Activated naive CD4-positive, alpha-beta T cell treated with anti-CD3 and anti-CD28 coated beads, Interleukin-2, amount 10 ng/mL, durations not matched to agents 7 days and 5 days (primary cell): Measurements from ENCODE around the gene CYB561A3.

Experiments used
- CTCF ChIA-PET: fragments of 350-600 bp; sonication (Branson Sonifier 250); formaldehyde crosslinking; loops from one replicate; lab custom pipeline; 2021; ENCODE audit warnings: antibody characterized with exemption; lab: Charles Lee
- DNase-seq: peaks from one replicate; pipeline ENCODE4 v3.0.0-alpha.2; 2020
- H3K27ac Mint-ChIP-seq: one replicate; pipeline ENCODE4 v1.8.0; 2021; ENCODE audit warnings: mild to moderate bottlenecking, moderate library complexity, mixed read lengths
- H3K27me3 Mint-ChIP-seq: one replicate; pipeline ENCODE4 v1.8.0; 2021; ENCODE audit warnings: mild to moderate bottlenecking, mixed read lengths
- H3K36me3 Mint-ChIP-seq: one replicate; pipeline ENCODE4 v1.8.0; 2021; ENCODE audit warnings: mixed read lengths
- H3K4me1 Mint-ChIP-seq: one replicate; pipeline ENCODE4 v1.8.0; 2021; ENCODE audit warnings: mixed read lengths
- H3K4me3 Mint-ChIP-seq: one replicate; pipeline ENCODE4 v1.8.0; 2021; ENCODE audit warnings: mild to moderate bottlenecking, moderate library complexity, mixed read lengths
- H3K9me3 Mint-ChIP-seq: one replicate; pipeline ENCODE4 v1.8.0; 2021; ENCODE audit warnings: mixed read lengths

Gene CYB561A3

DNA sequence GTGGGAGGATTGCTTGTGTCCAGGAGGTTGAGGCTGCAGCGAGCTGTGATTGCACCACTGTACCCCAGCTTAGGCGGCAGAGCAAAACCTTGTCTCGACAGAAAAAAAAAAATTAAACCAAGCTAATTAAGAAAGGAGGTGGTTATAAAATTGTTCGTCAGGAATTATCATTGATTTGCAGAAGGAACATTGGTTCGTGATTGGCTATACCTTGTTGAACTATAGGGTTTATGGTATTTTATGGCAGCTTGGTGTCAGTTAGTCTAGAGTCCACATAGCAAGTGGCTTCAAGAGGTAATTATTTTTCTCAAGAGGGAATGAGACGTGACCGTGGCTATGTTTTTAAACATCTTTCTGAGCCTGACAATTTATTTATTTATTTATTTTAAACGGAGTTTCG lies 19.2 kb upstream of the CYB561A3 start:
- H3K4me3 Mint-ChIP-seq = no peak overlapping the region
- no peak for DNase-seq
- H3K4me1 Mint-ChIP-seq = peaks cover 6% of the 10 kb centered on the region
- peaks cover 5% of the 10 kb centered on the region for H3K36me3 Mint-ChIP-seq
- no peak overlapping the region for H3K27ac Mint-ChIP-seq
- no peaks in the 10 kb centered on the region for H3K9me3 Mint-ChIP-seq
- no peaks in the 10 kb centered on the region for H3K27me3 Mint-ChIP-seq
- CTCF ChIA-PET = interaction anchor here (9.6 kb wide), 1 partner anchor 43 kb away, joined by 309 read pairs; the partner anchor contains the start of genes DDB1 and TKFC

DNA sequence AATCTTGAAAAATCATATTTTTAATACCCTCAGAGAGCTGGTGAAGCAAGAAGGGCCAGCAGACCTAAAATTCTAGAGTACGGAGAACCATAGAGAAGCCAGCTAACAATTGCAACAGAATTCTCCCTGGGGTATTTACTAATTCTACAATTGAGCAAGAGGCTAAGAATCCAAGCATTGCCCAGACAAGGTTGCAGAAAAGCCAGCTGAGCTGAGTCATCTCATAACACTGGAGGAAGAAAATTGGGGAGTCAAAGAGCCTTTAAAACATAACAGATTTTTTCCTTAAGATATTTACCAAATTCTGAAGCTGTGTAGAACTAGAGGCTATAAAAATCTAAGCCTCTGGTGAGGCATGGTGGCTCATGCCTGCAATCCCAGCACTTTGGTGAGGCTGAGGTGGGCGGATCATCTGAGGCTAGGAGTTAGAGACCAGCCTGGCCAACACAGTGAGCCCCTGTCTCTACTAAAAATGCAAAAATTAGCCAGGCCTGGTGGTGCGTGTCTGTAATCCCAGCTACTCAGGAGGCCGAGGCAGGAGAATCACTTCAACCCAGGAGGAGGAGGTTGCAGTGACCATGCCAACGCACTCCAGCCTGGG lies 17.1 kb upstream of the CYB561A3 start:
- Mint-ChIP-seq H3K9me3 (peaks cover 2% of the 10 kb centered on the region), H3K36me3 (peaks cover 12% of the 10 kb centered on the region), H3K27me3 (no peaks in the 10 kb centered on the region), H3K4me3 (no peak overlapping the region), H3K27ac (no peak overlapping the region), H3K4me1 (no peaks in the 10 kb centered on the region)
- CTCF ChIA-PET = no interaction called here
- no peak for DNase-seq

- CTCF ChIA-PET = no interaction called here
- no peak overlapping the region for H3K27ac Mint-ChIP-seq
- peaks cover 4% of the 10 kb centered on the region for H3K9me3 Mint-ChIP-seq
Observed at GRCh38 chr11:61377461-61378160, 15.9 kb upstream of the CYB561A3 start.

DNA sequence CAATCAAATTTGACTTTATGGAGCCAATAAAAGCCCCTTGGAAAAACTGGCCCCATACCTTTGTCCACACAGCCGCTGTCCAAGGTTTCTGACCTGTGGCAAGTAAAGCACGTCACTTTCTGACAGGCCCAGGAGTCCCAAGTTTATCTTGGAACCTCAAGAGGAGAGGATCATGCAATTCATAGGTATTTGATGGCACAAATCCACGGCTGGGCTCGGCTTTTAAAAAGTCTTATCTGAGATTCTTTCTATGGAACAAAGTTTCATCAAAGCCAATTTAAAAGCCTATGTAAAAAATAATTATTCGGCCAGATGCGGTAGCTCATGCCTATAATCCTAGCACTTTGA lies 14.1 kb upstream of the CYB561A3 start:
- no peaks in the 10 kb centered on the region for H3K4me1 Mint-ChIP-seq
- no peak overlapping the region for H3K4me3 Mint-ChIP-seq
- peaks cover 4% of the 10 kb centered on the region for H3K9me3 Mint-ChIP-seq
- DNase-seq = no peak
- H3K27ac Mint-ChIP-seq = no peak overlapping the region
- H3K36me3 Mint-ChIP-seq = peaks cover 24% of the 10 kb centered on the region
- CTCF ChIA-PET = interaction anchor here (2.4 kb wide), 1 partner anchor 9 kb away, joined by 17 read pairs; no protein-coding TSS in a partner anchor
- no peaks in the 10 kb centered on the region for H3K27me3 Mint-ChIP-seq

More at GRCh38 chr11:61377461-61378160, 15.9 kb upstream of the CYB561A3 start:
- DNase-seq = no peak
- H3K27me3 Mint-ChIP-seq = no peaks in the 10 kb centered on the region
- no peaks in the 10 kb centered on the region for H3K4me1 Mint-ChIP-seq
- H3K4me3 Mint-ChIP-seq = no peak overlapping the region
- H3K36me3 Mint-ChIP-seq = peaks cover 15% of the 10 kb centered on the region

DNA sequence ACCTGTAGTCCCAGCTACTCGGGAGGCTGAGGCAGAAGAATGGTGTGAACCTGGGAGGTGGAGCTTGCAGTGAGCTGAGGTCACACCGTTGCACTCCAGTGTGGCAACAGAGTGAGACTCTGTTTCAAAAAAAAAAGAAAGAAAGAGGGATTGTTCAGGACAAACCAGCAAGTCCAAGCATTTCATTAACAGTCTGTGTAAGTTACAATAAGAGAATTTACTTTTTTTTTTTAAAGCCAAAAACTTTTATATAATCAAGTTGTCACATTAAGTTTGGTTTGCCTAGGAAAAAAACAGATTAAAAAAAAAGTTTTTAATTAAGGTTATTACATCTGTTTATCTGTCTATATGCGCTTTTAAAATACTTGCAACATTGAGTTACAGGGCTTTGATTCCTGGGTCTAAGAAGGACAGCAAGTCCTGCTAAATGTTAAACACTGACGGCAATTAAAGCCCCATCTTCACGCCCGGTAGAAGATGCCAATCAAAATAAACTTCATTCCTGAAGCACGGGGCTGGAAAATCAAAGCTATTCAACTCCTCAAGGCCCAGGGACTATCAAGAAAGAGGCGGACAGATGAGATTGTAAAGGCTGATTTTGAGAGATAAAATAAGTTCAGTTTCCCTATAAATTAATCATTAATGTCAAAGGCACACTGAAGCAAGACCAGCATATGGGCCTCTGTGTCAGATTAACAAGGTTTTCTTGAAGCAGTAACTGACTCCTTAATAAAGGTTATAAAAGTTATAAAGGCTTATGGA lies 11.2 kb upstream of the CYB561A3 start:
- Mint-ChIP-seq H3K9me3 (peaks cover 4% of the 10 kb centered on the region), H3K4me3 (no peak overlapping the region), H3K27ac (peak overlapping the region; percentile 24), H3K4me1 (peaks cover 7% of the 10 kb centered on the region), H3K36me3 (peaks cover 45% of the 10 kb centered on the region), H3K27me3 (no peaks in the 10 kb centered on the region)
- CTCF ChIA-PET = interaction anchor here (0.7 to 1.3 kb wide), 2 partner anchors 12 to 37 kb away, joined by 3 read pairs; no protein-coding TSS in a partner anchor
- no peak for DNase-seq

DNA sequence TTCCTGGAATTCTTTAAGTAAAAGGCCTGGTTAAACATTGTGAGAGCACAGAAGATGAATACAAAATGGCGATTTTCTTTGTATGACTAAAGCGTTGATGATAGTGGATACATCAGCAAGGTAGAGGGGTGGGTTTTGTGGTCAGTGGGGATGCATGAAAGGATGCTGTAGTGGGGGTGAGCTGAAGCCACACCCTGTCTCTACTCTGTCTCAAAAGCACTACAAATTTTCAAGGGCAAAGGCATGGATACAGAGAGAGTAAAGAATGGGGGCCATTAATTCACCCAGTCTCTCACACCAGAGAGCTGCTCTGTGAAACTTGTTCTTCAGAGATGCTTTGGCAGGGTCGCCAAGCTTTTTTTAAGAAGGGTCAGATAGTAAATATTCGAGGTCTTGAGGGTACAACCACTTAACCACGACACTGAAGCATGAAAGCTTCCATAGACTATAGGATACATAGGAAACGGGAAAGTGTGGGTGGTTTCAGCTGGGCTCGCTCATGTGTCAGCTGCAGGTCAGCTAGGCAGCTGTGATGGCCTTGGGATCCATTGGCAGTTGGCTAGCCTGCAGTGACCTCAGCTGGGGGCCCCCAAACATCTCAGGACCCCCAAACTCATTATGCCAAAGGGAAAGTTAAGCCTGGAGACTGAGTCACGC lies 8.8 kb upstream of the CYB561A3 start:
- H3K36me3 Mint-ChIP-seq = peaks cover 57% of the 10 kb centered on the region

GRCh38 chr11:61369372-61370348 lies 8.0 kb upstream of the CYB561A3 start:
- Mint-ChIP-seq H3K27ac (no peak overlapping the region), H3K36me3 (peaks cover 54% of the 10 kb centered on the region), H3K9me3 (peaks cover 2% of the 10 kb centered on the region), H3K27me3 (no peaks in the 10 kb centered on the region), H3K4me3 (no peak overlapping the region), H3K4me1 (peaks cover 7% of the 10 kb centered on the region)
- DNase-seq = no peak
- CTCF ChIA-PET = interaction anchor here (2.9 to 7.4 kb wide), 2 partner anchors 15 to 33 kb away, joined by 10 to 46 read pairs; no protein-coding TSS in a partner anchor

More for the DNA sequence above, 8.8 kb upstream of the CYB561A3 start:
- Mint-ChIP-seq H3K27me3 (no peaks in the 10 kb centered on the region), H3K9me3 (peaks cover 4% of the 10 kb centered on the region), H3K27ac (no peak overlapping the region), H3K4me3 (no peak overlapping the region), H3K4me1 (peaks cover 7% of the 10 kb centered on the region)
- CTCF ChIA-PET = interaction anchor here (2.9 to 7.4 kb wide), 2 partner anchors 15 to 34 kb away, joined by 10 to 46 read pairs; no protein-coding TSS in a partner anchor
- DNase-seq = no peak

DNA sequence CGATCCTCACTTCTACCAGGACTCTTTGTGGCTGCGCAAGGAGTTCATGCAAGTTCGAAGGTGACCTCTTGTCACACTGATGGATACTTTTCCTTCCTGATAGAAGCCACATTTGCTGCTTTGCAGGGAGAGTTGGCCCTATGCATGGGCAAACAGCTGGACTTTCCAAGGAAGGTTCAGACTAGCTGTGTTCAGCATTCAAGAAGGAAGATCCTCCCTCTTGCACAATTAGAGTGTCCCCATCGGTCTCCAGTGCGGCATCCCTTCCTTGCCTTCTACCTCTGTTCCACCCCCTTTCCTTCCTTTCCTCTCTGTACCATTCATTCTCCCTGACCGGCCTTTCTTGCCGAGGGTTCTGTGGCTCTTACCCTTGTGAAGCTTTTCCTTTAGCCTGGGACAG lies 7.0 kb upstream of the CYB561A3 start:
- no peak for DNase-seq
- Mint-ChIP-seq H3K36me3 (peaks cover 56% of the 10 kb centered on the region), H3K4me1 (peaks cover 12% of the 10 kb centered on the region), H3K4me3 (no peak overlapping the region), H3K27me3 (no peaks in the 10 kb centered on the region), H3K9me3 (peaks cover 2% of the 10 kb centered on the region), H3K27ac (no peak overlapping the region)
- CTCF ChIA-PET = interaction anchor here (2.9 to 7.4 kb wide), 2 partner anchors 16 to 32 kb away, joined by 10 to 46 read pairs; no protein-coding TSS in a partner anchor

GRCh38 chr11:61367406-61367805 lies 5.7 kb upstream of the CYB561A3 start:
- Mint-ChIP-seq H3K9me3 (no peaks in the 10 kb centered on the region), H3K4me1 (peaks cover 24% of the 10 kb centered on the region), H3K27ac (no peak overlapping the region), H3K4me3 (no peak overlapping the region), H3K27me3 (no peaks in the 10 kb centered on the region), H3K36me3 (peaks cover 58% of the 10 kb centered on the region)
- CTCF ChIA-PET = interaction anchor here (1.0 to 7.4 kb wide), 3 partner anchors 11 to 31 kb away, joined by 3 to 46 read pairs (median 18); no protein-coding TSS in a partner anchor
- no peak for DNase-seq

- DNase-seq = no peak
- Mint-ChIP-seq H3K27me3 (no peaks in the 10 kb centered on the region), H3K27ac (no peak overlapping the region), H3K4me1 (peaks cover 39% of the 10 kb centered on the region), H3K36me3 (peaks cover 39% of the 10 kb centered on the region), H3K9me3 (no peaks in the 10 kb centered on the region), H3K4me3 (peak overlapping the region; percentile 100)
- CTCF ChIA-PET = interaction anchor here (0.6 to 6.1 kb wide), 6 partner anchors 20 to 321 kb away, joined by 3 to 48 read pairs (median 11); no protein-coding TSS in a partner anchor
Observed at GRCh38 chr11:61364012-61364675, 2.5 kb upstream of the CYB561A3 start.

- no peaks in the 10 kb centered on the region for H3K27me3 Mint-ChIP-seq
- H3K36me3 Mint-ChIP-seq = peaks cover 29% of the 10 kb centered on the region
- H3K4me1 Mint-ChIP-seq = peaks cover 45% of the 10 kb centered on the region
- H3K9me3 Mint-ChIP-seq = no peaks in the 10 kb centered on the region
- peak overlapping the region; percentile 99 for H3K27ac Mint-ChIP-seq
- peak; percentile 60 for DNase-seq
- CTCF ChIA-PET = interaction anchor here (1.3 to 6.1 kb wide), 7 partner anchors 21 to 73 kb away, joined by 3 to 48 read pairs (median 7); partner anchors contain the start of genes DDB1, TKFC and TMEM216
- peak overlapping the region; percentile 100 for H3K4me3 Mint-ChIP-seq
Observed at GRCh38 chr11:61362542-61362875, 827 bp upstream of the CYB561A3 start.

- no peak for DNase-seq
- Mint-ChIP-seq H3K4me3 (peak overlapping the region; percentile 100), H3K36me3 (peaks cover 18% of the 10 kb centered on the region), H3K4me1 (peaks cover 51% of the 10 kb centered on the region), H3K27me3 (no peaks in the 10 kb centered on the region), H3K27ac (peak overlapping the region; percentile 99), H3K9me3 (no peaks in the 10 kb centered on the region)
- CTCF ChIA-PET = interaction anchor here (1.1 to 6.1 kb wide), 6 partner anchors 22 to 65 kb away, joined by 3 to 48 read pairs (median 5); partner anchors contain the start of genes DDB1 and TKFC
Observed at GRCh38 chr11:61361237-61361740, 393 bp downstream of the CYB561A3 start.
